Measurements from ENCODE around the gene DNAH7.
"Not testable (repeated sequence)": the region's sequence is repeated elsewhere in the genome, so short reads cannot be mapped to it uniquely, and the experiment has no call there.

Gene DNAH7

GRCh38 chr2:196068271-196069209 lies at the start of gene DNAH7:
TSS of gene DNAH7 (minus strand) at chr2:196068837. CDS start at chr2:196068711, 126 bp downstream.
- peak; percentile 85 to 86 for DNase-seq (ENCODE audit: low read depth in 2 of 2)

- DNase-seq (ENCODE audit: low read depth in 2 of 2) = no peak
These were observed 48.6 kb upstream of the DNAH7 start for GRCh38 chr2:196117214-196117705.

DNA sequence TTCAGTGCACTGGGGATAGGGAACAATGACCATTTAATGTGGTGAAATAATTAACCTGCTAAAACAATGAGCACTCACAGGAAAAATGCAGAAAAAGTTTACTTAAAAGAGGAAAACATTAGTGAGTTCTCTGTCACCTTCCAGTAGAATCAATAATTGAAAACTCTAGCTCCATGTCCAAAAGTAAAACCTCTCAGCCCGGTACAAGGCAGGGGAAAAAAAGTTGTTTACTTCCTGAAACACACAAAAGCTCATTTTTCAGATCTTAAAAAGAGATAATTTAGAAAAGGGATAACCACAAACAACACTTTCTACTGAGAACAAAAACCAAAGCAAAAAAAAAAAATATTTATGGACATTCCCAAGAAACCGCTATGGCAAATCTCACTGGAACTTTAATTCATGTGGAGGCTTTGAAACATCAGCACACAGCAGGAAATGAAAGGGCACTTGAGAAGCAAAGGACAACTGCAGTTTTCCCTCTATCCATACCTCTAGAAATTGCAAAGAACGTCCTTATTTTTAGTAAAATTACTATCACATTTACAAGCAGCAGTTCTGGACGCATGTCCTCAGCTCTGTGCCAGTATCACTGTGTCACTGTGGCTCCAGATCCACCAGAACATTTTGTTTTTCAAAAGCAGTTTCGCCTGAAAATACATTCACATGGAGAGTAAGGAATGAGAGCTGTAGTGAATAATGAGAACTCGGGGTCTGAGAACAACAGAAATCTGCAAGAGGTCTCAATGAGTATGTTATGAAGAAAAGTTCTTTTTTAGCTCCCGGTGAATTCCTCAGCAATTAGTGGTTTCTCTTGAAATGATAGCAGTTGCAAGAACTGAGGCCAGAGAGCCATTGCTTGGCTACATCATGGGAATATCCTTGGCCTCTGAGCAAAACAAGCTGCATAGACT lies 44.7 kb upstream of the DNAH7 start:
- DNase-seq (ENCODE audit: low read depth in 2 of 2) = no peak

DNA sequence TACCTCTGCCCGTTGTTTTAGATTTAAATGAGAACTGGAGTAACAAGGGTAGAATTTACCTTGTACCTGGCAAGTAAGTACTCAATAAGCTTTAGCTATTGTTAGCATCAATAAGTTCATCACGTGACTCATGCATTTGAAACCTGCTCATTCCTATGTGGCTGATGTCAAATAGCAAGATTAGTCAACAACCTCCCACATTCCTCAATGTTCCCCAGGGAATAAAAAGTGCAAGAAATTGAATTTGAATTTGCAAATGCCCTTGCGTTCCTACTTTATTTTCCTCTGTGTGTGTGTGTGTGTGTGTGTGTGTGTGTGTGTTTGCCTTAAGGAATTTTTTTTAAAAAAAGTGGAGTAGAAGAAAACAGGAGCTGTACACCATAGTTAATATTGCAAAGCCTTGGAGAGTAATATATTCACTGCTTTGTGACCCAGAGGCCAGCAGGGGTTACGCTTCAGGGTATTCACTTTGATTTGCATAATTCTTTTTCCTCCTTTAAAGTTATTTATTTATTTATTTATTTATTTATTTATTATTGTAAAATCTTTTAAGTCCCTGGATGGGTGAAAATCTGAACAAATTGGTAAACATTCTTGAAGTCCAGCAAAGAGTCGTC lies 43.9 kb upstream of the DNAH7 start:
- DNase-seq (ENCODE audit: low read depth in 2 of 2) = no peak

DNA sequence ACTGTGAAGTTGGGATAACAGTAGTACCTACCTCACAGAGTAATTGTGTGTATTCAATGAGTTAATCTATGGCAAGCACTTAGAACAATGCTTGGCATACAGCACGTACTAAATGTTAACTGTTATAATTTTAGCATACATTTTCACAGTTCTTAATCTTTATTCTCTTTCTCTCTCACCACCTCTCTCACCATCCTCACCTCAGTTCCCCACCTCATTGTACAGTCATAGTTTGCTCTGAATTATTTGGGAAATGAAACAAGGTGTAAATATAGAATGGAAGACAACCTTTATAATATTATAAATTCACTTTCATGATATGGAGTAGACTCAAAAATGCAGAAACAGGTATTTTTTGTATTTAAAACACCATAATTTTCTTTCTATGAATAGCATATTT lies 40.0 kb upstream of the DNAH7 start:
- no peak for DNase-seq (ENCODE audit: low read depth in 2 of 2)

- DNase-seq (ENCODE audit: low read depth in 2 of 2) = no peak
These were observed 37.3 kb upstream of the DNAH7 start for GRCh38 chr2:196105951-196106350.

- DNase-seq (ENCODE audit: low read depth in 2 of 2) = no peak
These were observed 35.4 kb upstream of the DNAH7 start for GRCh38 chr2:196104066-196104465.

DNA sequence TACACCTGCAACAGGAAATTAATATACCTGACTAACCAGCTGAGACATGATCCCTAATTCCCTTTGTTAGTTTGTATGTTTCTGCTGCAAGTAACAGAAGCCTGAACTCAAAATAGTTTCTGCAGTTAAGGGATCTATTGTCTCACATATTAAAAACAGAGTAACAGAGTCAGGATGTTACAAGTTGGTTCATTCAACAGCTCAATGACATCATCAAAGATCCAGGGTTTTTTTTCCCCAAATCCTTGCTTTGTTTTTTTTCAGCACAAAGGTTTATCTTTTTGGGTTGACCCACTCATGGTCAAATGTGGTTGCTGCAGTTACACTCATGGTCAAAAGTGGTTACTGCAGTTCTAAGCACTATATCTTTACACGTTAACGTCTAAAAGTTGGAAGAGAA lies 35.0 kb upstream of the DNAH7 start:
- no peak for DNase-seq (ENCODE audit: low read depth in 2 of 2)

GRCh38 chr2:196101325-196101991 lies 32.8 kb upstream of the DNAH7 start:
- DNase-seq (ENCODE audit: low read depth in 2 of 2) = peak; percentile 11 to 18

DNA sequence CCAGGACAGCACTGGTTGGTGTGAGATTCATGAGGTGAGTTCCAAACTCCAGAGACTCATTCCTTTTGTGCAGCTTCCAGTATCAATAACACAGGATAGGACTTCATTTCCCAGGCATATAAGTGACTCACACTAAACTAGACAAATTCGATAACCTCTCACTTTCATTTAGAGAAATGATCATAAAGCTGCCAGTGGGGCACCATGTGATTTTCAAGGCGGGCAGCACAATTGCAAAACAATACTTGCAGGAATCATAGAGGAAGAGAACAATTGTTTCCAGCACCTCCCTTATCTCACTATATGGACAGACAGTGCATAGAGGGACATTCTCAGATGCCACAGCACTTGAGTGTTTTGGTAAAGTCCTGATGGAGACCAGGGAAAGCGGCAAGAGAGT lies 31.3 kb upstream of the DNAH7 start:
- no peak for DNase-seq (ENCODE audit: low read depth in 2 of 2)

DNA sequence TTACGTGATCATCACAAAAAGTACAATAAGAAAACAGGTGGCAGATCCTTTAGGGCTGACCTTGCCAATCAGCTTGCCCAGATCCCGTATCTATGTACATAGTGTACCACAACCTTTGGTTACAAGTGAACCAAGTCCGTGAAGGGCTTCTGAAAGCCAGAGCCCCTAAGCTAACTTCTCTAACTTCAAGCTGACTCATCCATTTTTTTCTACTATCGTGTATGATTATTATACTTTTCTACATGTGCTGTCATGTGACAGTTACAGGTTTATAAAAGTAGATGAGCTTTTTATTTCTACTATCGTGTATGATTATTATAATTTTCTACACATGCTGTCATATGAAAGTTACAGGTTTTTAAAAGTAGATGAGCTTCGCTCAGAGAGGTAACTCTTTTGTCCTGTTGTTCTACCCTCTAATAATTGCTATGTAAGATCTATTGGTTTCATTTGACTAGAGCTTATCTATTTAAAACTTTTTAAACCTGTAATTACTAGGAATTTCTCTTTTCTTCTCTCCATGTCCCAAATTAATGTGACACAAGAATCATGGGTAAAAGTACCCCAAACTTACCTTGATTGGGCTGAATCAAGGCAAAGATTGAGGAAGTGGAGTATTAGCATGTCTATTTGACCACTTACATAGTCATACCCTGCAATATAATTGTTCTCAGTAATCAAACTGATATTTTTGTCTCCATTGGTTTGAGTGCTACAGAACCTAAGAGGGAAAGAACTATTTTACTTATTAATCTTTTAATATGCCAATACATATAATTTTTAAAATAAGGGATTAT lies 29.4 kb upstream of the DNAH7 start:
- DNase-seq (ENCODE audit: low read depth in 2 of 2) = no peak

GRCh38 chr2:196096982-196097745 lies 28.5 kb upstream of the DNAH7 start:
- DNase-seq (ENCODE audit: low read depth in 2 of 2) = no peak

GRCh38 chr2:196096264-196096663 lies 27.6 kb upstream of the DNAH7 start:
- no peak for DNase-seq (ENCODE audit: low read depth in 2 of 2)

DNA sequence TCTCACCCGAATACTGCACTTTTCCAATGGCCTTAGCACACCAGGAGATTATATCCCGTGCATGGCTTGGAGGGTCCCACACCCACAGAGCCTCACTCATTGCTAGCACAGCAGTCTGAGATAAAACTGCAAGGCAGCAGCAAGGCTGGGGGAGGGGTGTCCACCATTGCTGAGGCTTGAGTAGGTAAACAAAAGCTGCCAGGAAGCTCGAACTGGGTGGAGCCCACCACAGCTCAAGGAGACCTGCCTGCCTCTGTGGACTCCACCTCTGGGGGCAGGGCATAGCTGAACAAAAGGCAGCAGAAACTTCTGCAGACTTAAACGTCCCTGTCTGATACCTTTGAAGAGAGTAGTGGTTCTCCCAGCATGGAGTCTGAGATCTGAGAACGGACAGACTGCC lies 20.8 kb upstream of the DNAH7 start:
- DNase-seq (ENCODE audit: low read depth in 2 of 2) = not testable (repeated sequence)

DNA sequence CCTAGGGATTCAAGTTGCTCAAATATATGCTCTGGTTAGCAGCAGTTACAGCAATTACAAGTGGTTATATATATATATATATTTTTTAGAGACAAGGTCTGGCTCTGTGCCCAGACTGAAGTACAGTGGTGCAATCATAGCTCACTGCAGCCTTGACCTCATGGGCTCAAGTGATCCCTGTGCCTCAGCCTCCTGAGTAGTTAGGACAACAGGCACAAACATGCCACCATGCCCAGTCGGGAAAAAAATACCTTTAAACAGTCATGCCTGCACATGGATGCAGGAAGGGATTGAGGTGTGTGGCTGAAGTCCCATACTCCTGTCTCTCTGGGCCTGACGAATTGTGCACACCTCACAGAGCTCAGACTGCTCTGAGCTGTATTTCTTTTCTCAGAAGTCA lies 19.6 kb upstream of the DNAH7 start:
- DNase-seq (ENCODE audit: low read depth in 2 of 2) = no peak

DNA sequence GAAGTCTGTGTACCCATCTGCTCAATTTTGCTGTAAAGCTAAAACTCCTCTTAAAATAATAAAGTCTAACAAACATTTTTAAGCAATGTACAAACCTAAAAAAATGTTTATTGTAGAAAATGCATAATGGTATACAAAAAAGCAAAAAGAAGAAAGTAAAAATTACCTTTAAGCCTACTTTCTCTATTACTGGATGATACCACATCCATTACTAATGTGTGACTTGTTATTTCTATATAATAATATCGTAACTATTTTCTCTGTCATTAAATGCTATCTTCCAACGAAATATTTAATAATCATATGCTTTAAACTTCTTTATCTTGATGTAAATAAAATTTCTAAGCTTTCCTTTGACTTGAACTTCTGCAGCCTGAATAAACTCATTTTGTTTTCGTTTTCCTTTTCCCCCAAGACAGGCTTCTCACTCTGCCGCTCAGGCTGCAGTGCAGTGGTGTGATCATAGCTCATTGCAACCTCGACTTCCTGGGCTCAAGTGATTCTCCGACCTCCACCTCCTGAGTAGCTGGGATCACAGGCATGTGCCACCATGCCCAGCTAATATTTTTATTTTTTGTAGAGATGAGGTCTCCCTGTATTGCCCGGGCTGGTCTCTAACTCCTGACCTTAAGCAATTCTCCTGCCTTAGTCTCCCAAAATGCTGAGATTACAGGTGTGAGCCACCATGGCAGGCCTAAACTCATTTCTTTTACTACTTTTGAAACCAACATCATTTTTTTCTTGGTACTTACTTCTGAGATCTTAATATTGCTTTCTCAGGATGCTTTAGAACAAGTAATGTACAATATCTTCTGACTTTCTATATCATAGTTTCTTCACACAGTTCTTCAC lies 18.1 kb upstream of the DNAH7 start:
- DNase-seq (ENCODE audit: low read depth in 2 of 2) = no peak

GRCh38 chr2:196083601-196084000 lies 15.0 kb upstream of the DNAH7 start:
- DNase-seq (ENCODE audit: low read depth in 2 of 2) = no peak

- no peak for DNase-seq (ENCODE audit: low read depth in 2 of 2)
These were observed 11.9 kb upstream of the DNAH7 start for GRCh38 chr2:196080526-196080925.

DNA sequence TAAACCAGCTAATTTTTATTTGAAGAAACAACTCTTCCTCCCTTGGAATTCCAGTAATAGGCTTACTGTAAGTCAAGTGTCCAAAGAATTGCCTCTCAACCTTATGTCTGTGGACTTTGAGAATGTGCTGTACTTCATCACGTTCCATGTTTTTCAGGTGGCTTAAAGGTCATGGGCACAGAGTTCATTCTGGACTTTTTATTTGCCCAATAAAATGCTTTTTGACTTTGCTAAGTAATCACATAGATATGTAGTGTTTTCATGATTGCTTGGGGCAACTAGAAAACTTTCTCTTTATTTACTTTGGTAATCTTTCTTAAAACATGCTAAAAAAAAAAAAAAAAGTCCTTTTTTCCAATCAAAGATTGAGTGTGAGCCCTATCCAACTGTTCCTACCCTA lies 10.4 kb upstream of the DNAH7 start:
- DNase-seq (ENCODE audit: low read depth in 2 of 2) = no peak

Data from activated CD4-positive, alpha-beta T cell treated with anti-CD3 and anti-CD28 coated beads for 24 hours (primary cell).